ENCODE results near the gene PSPN.

DNA sequence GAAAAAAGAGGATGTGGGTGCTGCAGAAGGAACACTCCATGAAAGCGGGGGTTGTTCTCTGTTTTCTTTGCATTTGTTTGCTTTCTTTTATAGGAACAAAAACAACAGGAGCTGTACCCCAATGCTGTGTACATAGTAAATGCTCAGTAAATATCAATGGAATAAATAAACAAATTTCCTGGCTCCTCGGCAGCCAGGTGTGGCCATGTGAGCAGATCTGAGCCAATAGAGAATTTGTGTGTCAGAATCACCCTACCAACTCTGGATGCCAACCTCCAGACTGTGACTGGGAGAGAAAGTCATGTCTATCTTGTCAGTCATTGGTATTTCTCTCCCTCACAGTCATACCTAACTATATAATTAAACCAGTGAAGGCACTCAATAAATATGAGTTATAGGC lies 25.0 kb downstream of the PSPN start:
- TF ChIP-seq, protein P1, sequence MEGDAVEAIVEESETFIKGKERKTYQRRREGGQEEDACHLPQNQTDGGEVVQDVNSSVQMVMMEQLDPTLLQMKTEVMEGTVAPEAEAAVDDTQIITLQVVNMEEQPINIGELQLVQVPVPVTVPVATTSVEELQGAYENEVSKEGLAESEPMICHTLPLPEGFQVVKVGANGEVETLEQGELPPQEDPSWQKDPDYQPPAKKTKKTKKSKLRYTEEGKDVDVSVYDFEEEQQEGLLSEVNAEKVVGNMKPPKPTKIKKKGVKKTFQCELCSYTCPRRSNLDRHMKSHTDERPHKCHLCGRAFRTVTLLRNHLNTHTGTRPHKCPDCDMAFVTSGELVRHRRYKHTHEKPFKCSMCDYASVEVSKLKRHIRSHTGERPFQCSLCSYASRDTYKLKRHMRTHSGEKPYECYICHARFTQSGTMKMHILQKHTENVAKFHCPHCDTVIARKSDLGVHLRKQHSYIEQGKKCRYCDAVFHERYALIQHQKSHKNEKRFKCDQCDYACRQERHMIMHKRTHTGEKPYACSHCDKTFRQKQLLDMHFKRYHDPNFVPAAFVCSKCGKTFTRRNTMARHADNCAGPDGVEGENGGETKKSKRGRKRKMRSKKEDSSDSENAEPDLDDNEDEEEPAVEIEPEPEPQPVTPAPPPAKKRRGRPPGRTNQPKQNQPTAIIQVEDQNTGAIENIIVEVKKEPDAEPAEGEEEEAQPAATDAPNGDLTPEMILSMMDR (IDR thresholded peaks at IDR 0.05) = no peak
- no peak for TF ChIP-seq POLR2A (IDR thresholded peaks at IDR 0.05)

Measured in transverse colon (tissue), 3 donors.